ENCODE data around the gene EID1. TPM values are rescaled to one million over a fixed set of nuclear protein-coding genes. Genes with fewer than 3 reads are reported as not detected.

EID1 gene
- total RNA-seq, 1 donor from 2014 or later: 46.1 TPM

DNA sequence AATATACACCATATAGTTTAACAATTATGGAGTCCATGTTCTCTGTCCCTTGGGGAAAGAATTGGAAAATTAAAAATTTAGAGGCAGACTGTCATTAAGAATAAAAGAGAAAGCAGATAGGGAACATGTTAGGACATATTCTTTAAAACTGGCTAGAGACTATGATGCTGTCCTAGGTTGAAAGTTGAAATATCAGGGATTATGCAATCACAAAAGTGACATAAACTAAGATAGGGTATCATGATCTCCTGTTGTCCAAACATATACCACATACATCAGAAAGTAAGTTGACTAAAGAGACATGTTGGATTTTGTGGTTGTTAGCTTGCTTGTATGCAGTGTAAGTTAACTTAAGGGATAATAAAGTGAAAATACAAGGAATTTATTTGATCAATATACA lies 9.9 kb upstream of the EID1 start:
- DNase-seq (ENCODE audit: low spot score) (no peak), ATAC-seq (no peak)

GRCh38 chr15:48868536-48868935 lies 9.4 kb upstream of the EID1 start:
- ATAC-seq (no peak), DNase-seq (ENCODE audit: low spot score) (no peak)

DNA sequence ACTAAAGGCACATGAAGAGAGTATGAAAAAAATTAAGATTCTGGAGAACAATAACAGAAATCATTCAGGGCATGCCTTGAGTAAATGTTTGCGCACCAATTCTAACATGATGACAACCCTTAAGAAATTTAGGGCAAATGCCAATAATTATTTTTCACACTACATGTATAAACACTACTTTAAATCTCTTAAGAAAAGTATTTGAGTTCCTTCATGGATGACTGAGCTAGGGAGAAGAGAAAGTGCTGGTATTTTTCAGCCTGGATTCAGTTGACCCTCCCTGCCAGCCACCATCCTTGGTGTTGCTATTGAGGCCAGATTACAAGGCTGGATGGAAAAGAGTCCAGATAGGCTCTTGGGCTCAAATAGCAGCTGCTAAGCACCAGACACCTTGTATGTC lies 8.0 kb upstream of the EID1 start:
- ATAC-seq (no peak), DNase-seq (ENCODE audit: low spot score) (no peak)

GRCh38 chr15:48871542-48871941 lies 6.4 kb upstream of the EID1 start:
- no peak for ATAC-seq
- DNase-seq (ENCODE audit: low spot score): no peak

GRCh38 chr15:48872632-48873031 lies 5.3 kb upstream of the EID1 start:
- DNase-seq (ENCODE audit: low spot score): no peak
- ATAC-seq: no peak

DNA sequence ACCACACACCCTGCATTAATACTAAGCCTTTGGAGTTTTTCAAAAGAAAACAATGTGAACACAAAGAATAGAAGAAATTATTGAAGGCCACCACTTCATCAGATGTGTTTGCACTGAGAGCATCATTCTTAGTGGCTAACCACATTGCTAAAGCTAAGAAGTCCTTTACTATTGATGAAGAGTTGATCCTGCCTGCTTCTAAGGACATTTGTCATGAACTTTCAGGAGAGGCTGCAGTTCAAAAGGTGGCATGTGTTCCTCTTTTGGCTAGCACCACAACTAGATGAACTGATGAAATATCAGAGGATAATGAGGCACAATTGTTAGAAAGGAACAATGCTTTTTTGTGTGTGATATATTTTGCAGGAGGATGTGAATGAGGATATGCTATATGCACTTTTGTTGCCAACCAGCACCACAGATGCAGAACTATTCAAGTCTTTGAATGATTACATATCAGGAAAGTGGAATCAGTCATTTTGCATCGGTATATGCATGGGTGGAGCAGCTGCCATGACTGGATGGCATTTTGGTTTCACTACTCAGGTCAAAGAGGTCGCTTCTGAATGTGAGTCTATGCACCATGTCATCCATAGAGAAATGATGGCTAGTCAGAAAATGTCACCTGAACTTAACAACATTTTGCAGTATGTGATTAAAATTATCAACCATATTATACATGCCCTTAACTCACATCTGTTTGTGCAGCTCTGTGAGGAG lies 2.5 kb upstream of the EID1 start:
- ATAC-seq (no peak), DNase-seq (ENCODE audit: low spot score) (no peak)

GRCh38 chr15:48876057-48876456 lies 1.9 kb upstream of the EID1 start:
- peak; percentile 16 for ATAC-seq
- DNase-seq (ENCODE audit: low spot score): peak; percentile 52

- ATAC-seq (no peak), DNase-seq (ENCODE audit: low spot score) (no peak)
These were observed 2.2 kb downstream of the EID1 start for GRCh38 chr15:48880070-48880634.

GRCh38 chr15:48883699-48884098 lies 5.8 kb downstream of the EID1 start:
- ATAC-seq (no peak), DNase-seq (ENCODE audit: low spot score) (no peak)

GRCh38 chr15:48887144-48887543 lies 9.2 kb downstream of the EID1 start:
- DNase-seq (ENCODE audit: low spot score) (no peak), ATAC-seq (no peak)

DNA sequence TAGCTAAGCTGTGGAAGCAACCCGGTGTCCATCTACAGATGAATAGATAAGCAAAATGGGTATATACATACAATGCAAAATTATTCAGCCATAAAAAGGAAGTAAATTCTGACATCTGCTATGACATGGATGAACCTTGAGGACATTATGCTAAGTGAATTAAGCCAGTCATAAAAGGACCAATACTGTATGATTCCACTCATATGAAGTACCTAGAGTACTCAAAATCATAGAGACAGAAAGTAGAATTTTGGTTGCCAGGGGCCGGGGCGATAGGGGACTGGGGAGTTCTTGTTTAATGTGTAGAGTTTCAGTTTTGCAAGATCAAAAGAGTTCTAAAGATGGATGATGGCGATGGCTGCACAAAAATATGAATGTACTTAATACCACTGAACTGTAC lies 10.3 kb downstream of the EID1 start:
- no peak for ATAC-seq

DNA sequence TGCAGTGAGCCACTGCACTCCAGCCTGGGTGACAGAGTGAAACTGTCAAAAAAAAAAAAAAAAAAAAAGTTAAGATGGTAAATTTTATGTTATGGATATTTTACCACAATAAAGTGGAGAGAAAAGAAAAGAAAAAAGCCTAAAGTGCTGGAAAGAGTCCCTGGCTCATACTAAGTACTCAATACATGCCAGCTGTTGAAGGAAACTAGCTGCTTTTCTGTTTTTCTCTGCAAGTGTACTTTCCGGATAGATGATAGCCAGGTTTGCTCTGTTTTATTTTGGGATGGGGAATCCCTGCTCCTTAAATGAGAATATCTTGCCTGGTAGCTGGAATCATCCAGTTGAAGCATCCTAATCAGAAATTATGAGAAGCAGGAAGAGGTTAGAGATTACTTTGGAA lies 10.9 kb downstream of the EID1 start:
- ATAC-seq: no peak
- DNase-seq (ENCODE audit: low spot score): no peak

More for the DNA sequence above, 10.3 kb downstream of the EID1 start:
- DNase-seq (ENCODE audit: low spot score): no peak

GRCh38 chr15:48889925-48890324 lies 12.0 kb downstream of the EID1 start:
- no peak for ATAC-seq
- no peak for DNase-seq (ENCODE audit: low spot score)

DNA sequence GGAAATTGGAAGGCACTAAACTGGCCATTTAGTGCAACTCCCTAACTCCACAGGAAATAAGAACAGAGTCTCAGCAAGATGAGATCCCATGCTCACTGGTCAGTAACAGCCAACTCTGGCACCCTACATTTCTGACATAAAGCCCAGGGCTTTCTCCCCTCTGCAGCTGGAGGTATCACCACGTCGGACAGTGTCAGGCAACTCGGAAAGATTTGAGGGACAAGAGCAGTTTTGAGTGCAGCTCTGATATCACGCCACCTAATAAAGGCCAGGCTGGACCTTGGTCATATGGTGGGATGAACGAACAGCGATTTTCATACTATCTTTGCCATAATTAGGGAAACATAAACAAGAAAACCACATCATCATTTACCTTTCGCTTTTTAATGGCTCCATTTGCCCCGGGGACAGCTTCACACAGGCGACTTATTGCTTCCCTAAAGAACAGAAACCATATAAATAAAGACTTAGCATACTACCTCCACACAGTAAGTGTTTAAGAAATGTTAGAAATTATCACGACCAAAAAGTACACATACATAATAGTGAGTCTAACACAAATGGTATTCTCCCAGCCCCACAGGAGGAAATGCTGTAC lies 12.5 kb downstream of the EID1 start:
- DNase-seq (ENCODE audit: low spot score) (no peak), ATAC-seq (no peak)

GRCh38 chr15:48891232-48891765 lies 13.4 kb downstream of the EID1 start:
- ATAC-seq: no peak
- DNase-seq (ENCODE audit: low spot score): no peak

DNA sequence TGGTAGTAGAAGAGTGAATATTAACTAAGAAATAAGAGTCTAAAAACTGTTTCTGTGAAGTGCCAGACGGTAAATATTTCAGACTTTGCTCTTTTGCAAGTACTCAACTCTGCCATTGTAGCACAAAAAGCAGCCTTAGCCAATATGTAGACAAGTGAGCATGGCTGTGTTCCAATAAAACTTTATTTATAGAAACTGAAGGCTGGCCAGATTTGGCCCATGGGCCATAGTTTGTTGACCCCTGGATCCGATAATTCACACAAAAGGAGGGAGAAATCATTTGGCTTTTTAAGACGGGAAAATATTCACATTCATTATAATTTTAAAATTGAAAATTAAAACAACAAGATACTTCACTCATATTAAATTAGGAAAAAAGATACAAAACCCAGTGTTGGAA lies 15.4 kb downstream of the EID1 start:
- no peak for ATAC-seq
- DNase-seq (ENCODE audit: low spot score): no peak

DNA sequence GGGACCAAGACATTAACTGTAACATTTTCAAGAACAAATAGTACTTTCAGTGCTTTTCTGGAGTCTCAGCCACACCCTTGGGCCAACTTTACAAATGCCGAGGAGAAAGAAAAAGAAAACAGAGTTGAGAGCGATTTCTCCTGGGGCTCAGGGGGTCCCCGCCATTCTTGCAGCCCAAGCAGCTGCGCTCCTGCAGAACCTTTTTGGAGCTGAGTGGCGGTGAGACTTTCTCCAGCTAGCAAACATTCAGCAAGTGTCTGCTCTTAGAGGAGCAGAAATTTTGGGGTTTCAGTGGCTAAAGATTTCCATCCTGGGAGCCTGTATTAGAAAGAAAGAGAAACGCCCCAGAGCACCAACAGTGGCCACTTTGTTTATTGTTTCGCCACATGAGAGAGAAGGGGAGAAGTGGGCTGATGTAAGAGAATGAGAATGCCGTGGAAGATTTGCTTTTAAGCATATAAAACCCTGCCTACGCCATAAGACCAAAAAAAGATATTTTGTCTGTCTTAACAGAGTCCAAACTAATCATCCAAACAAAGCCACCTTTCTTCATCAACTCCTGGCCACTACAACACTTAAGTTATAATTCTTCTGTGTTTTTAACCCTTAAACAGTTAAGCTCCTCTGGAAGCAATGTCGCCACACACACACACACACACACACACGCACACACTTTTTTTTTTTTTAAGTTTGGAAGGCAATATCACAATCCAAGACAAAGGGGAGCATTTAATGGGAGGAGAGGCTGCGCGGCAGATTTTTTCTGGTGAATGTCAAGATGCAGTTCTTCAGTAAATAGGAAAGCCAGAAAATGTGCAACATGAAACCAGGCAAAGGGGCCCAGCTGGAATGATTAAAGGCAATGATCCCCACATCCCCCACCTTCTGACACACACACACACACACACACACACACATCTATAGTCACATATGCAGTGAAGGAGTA lies 19.2 kb downstream of the EID1 start:
- ATAC-seq: no peak
- DNase-seq (ENCODE audit: low spot score): no peak

- ATAC-seq (no peak), DNase-seq (ENCODE audit: low spot score) (no peak)
These were observed 20.1 kb downstream of the EID1 start for GRCh38 chr15:48898032-48898431.

- no peak for ATAC-seq
- no peak for DNase-seq (ENCODE audit: low spot score)
These were observed 20.5 kb downstream of the EID1 start for GRCh38 chr15:48898446-48898845.

- no peak for DNase-seq (ENCODE audit: low spot score)
- no peak for ATAC-seq
These were observed 21.9 kb downstream of the EID1 start for GRCh38 chr15:48899793-48900192.

- ATAC-seq: no peak
- no peak for DNase-seq (ENCODE audit: low spot score)
These were observed 26.8 kb downstream of the EID1 start for GRCh38 chr15:48904758-48905157.
